ENCODE results near the gene PARG. TPM values are rescaled to one million over a fixed set of nuclear protein-coding genes. Genes with fewer than 3 reads are reported as not detected.
"Not testable (repeated sequence)": the region's sequence is repeated elsewhere in the genome, so short reads cannot be mapped to it uniquely, and the experiment has no call there.

Gene PARG
- total RNA-seq, 4 donors from 2014 or later = 9.7 to 30.8 (median 24.7) TPM

DNA sequence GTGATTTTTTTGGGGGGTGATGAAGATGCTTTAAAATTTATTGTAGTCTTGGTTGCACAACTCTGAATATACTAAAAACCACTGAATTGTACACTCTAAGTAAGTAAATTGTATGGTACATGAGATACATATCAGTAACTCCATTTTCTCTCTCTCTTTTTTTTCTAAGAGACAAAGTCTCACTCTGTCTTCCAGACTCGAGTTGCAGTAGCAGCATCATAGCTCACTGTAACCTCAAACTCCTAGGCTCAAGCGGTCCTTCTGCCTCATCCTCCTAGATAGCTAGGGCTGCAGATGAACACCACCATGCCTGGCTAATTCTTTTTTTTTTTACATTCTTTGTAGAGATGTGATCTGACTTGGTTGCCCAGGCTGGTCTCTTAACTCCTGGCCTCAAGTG is 6.9 kb upstream of the PARG start:
- intact Hi-C loops (cut with DNase I; ENCODE audit: low total_unique reads); H3K4me1 ChIP-seq; DNase-seq; H3K9me3 ChIP-seq; H3K27ac ChIP-seq; H3K36me3 ChIP-seq; in situ Hi-C loops (cut with MboI; ENCODE audit: low pct_ligation_motif_present in 1 of 4, low pct_unique_long_range_greater_than_20kb in 1 of 4, low sequenced_read_pairs in 3 of 4); H3K27me3 ChIP-seq; H3K4me3 ChIP-seq: not testable (repeated sequence)
- WGBS, 2 donors (ENCODE audit: low coverage in 1 of 2) = 86 to 96% methylated on average over 2 of the region's 2 CpGs

GRCh38 chr10:49948142-49948541 is 6.3 kb upstream of the PARG start:
- H3K36me3 ChIP-seq; H3K27ac ChIP-seq; H3K4me1 ChIP-seq; in situ Hi-C loops (cut with MboI; ENCODE audit: low pct_ligation_motif_present in 1 of 4, low pct_unique_long_range_greater_than_20kb in 1 of 4, low sequenced_read_pairs in 3 of 4); DNase-seq; H3K9me3 ChIP-seq; H3K4me3 ChIP-seq; intact Hi-C loops (cut with DNase I; ENCODE audit: low total_unique reads); H3K27me3 ChIP-seq: not testable (repeated sequence)
- WGBS, 2 donors (ENCODE audit: low coverage in 1 of 2) = 74 to 100% methylated on average over 1 of the region's 2 CpGs

DNA sequence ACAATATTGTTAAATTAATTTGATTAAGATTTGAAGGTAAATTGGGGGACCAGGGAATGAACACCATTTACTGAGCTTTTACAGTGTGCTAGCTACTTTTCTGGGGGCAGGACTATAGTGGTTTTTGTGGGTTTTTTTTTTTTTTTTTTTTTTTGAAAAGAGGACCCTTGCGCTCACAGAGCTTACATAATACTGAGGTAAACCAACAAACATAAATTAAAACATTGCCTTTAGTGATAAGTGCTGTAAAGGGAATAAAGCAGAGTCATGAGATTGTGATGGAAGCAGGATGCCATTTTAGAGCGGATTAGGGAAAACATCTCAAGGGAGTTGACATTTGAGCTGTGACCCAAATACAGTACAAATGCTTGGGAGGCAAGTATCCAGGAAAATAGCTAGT is 1.8 kb upstream of the PARG start:
- in situ Hi-C loops (cut with MboI; ENCODE audit: low pct_ligation_motif_present in 1 of 4, low pct_unique_long_range_greater_than_20kb in 1 of 4, low sequenced_read_pairs in 3 of 4) = not testable (repeated sequence)

DNA sequence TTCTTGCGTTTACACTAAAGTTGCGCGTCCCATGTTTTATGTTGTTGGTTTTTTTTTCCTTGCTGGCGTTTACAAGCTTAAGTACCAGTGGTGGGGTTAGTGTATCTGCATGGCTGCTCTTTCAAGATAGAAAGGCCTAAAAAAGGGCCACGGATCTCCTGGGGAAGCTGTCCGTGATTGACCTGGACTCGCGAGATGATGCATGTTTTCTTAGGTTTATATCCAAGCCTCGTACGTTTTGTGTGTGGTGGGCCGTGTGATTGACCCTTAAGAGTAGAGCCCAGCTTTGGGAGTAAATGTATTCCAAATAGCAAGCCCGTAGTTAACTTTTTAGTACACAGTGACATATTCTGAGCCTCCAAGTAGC is 495 bp upstream of the PARG start:
- Histone ChIP-seq H3K4me1 (peaks cover 10 to 20% (median 12%) of the 10 kb centered on the region in 4 donors), H3K27ac (peak overlapping the region; percentile 81 to 84 (median 82)), H3K4me3 (peak overlapping the region; percentile 42 to 91 (median 72))
- intact Hi-C loops (cut with DNase I; ENCODE audit: low total_unique reads); DNase-seq; H3K27me3 ChIP-seq; H3K9me3 ChIP-seq; H3K36me3 ChIP-seq; in situ Hi-C loops (cut with MboI; ENCODE audit: low pct_ligation_motif_present in 1 of 4, low pct_unique_long_range_greater_than_20kb in 1 of 4, low sequenced_read_pairs in 3 of 4): not testable (repeated sequence)
- WGBS, 2 donors (ENCODE audit: low coverage in 1 of 2) = 1 to 7% methylated on average over 6 to 12 of the region's 12 CpGs

More for the DNA sequence above, 1.8 kb upstream of the PARG start:
- intact Hi-C loops (cut with DNase I; ENCODE audit: low total_unique reads); H3K4me3 ChIP-seq; DNase-seq; H3K27me3 ChIP-seq; H3K27ac ChIP-seq; H3K36me3 ChIP-seq; H3K9me3 ChIP-seq: not testable (repeated sequence)
- WGBS, 2 donors (ENCODE audit: low coverage in 1 of 2) = 89 to 91% methylated on average over 2 of the region's 2 CpGs
- H3K4me1 ChIP-seq = peaks cover 10 to 20% (median 12%) of the 10 kb centered on the region in 4 donors

DNA sequence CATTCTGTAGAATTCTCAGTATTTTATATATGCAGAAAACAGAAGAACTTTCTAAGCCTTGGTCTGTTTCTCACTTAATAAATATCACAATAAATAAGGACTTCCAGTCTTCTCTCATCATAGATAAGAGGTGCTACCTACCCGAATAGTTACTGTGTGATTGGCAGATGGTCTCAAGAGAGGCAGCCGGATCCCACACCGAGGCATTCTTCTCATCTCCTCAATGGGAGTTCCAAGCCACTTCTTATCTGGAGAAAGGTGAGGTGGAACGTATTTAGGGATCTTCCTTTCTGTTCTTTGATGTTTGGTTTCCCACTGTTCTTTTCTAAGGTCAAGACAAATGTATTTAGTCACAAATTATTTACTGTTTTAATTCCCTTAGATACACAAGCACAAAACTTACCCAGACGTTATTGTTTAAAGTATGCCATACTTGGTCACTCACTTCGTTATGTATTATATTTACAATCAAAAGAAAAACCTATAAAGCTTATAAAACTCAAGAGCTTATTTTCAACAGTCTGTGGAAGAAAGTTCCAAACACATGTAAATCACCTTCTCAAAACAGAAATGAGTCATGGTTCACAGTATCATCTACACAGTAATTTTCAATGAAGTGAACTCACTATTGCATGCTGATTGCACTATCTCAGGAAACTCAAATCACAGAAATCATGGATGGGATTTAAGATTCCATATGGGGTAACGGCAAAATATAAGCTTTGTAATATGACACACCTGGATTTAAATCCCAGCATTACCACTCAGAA is 9.7 kb downstream of the PARG start:
- DNase-seq; H3K36me3 ChIP-seq; H3K9me3 ChIP-seq; H3K27ac ChIP-seq; intact Hi-C loops (cut with DNase I; ENCODE audit: low total_unique reads); H3K4me1 ChIP-seq; in situ Hi-C loops (cut with MboI; ENCODE audit: low pct_ligation_motif_present in 1 of 4, low pct_unique_long_range_greater_than_20kb in 1 of 4, low sequenced_read_pairs in 3 of 4); H3K27me3 ChIP-seq; H3K4me3 ChIP-seq: not testable (repeated sequence)
- 87 to 90% methylated on average over 5 to 7 of the region's 7 CpGs for WGBS, 2 donors (ENCODE audit: low coverage in 1 of 2)

DNA sequence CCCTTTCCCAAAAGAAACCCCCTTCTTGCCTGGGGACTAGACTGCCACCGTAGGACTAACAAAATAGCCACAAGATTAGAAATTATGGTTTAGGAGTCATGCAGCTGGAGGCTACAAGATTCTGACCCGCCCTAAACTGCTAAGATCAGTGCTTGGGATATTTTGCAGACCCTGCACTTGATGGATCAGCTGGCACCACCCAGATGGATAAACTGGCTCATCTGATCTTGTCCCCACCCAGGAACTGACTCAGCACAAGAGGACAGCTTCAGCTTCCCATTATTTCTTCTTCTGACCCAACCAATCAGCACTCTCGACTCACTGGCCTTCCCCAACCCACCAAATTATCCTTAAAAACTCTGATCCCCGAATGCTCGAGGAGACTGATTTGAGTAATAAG is 10.6 kb downstream of the PARG start:
- H3K27ac ChIP-seq; H3K27me3 ChIP-seq; H3K36me3 ChIP-seq; H3K9me3 ChIP-seq; intact Hi-C loops (cut with DNase I; ENCODE audit: low total_unique reads); H3K4me1 ChIP-seq; H3K4me3 ChIP-seq; DNase-seq; in situ Hi-C loops (cut with MboI; ENCODE audit: low pct_ligation_motif_present in 1 of 4, low pct_unique_long_range_greater_than_20kb in 1 of 4, low sequenced_read_pairs in 3 of 4): not testable (repeated sequence)
- WGBS, 2 donors (ENCODE audit: low coverage in 1 of 2) = 86 to 100% methylated on average over 2 to 5 of the region's 5 CpGs

DNA sequence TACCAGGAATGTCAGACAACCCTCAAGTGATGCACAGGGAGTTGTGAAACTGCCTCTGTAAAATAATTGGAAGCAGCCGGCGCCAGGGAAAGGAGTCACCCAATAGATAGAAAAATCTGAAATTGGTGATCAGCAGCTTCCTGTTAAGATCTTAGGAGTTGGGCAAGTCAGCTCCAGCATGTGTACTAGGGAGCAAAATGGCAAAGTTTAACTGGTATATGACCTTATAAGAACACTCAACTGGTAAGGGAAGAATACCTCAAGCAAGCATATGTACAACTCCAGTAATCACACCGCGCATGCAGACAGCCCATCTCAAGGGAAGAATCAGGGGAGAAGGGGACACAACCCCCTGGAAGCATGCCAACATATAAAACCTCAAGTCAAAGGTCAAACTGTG is 18.3 kb downstream of the PARG start:
- H3K27me3 ChIP-seq; H3K4me3 ChIP-seq; H3K36me3 ChIP-seq; H3K4me1 ChIP-seq; in situ Hi-C loops (cut with MboI; ENCODE audit: low pct_ligation_motif_present in 1 of 4, low pct_unique_long_range_greater_than_20kb in 1 of 4, low sequenced_read_pairs in 3 of 4); H3K27ac ChIP-seq; intact Hi-C loops (cut with DNase I; ENCODE audit: low total_unique reads); H3K9me3 ChIP-seq; DNase-seq: not testable (repeated sequence)
- WGBS, 2 donors (ENCODE audit: low coverage in 1 of 2) = 97% methylated on average over 4 of the region's 4 CpGs; no CpG with 5 or more reads in 1 of the 2 donors

- H3K27me3 ChIP-seq; H3K4me3 ChIP-seq; DNase-seq; H3K27ac ChIP-seq; H3K4me1 ChIP-seq; intact Hi-C loops (cut with DNase I; ENCODE audit: low total_unique reads); H3K9me3 ChIP-seq; H3K36me3 ChIP-seq; in situ Hi-C loops (cut with MboI; ENCODE audit: low pct_ligation_motif_present in 1 of 4, low pct_unique_long_range_greater_than_20kb in 1 of 4, low sequenced_read_pairs in 3 of 4): not testable (repeated sequence)
- WGBS, 2 donors (ENCODE audit: low coverage in 1 of 2) = 73 to 83% methylated on average over 4 of the region's 4 CpGs
Measured at GRCh38 chr10:49922041-49922440, 19.8 kb downstream of the PARG start.

DNA sequence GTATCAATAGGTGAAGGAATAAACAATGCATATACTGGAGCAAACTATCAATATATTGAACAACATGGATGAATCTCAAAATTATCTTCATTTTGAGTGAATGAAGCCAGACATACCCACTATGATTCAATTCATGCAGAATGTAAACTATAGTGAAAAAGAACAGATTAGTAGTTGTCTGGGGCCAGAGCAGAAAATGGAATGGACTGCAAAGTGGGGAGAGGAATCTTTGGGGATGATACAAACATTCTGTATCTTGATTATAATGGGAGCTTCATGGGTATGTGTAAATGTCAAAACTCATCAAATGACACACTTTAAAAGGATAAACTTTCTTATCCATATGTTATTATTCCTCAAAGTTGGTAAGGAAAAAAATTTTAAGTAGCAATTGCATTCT is 23.9 kb downstream of the PARG start:
- in situ Hi-C loops (cut with MboI; ENCODE audit: low pct_ligation_motif_present in 1 of 4, low pct_unique_long_range_greater_than_20kb in 1 of 4, low sequenced_read_pairs in 3 of 4) = not testable (repeated sequence)

DNA sequence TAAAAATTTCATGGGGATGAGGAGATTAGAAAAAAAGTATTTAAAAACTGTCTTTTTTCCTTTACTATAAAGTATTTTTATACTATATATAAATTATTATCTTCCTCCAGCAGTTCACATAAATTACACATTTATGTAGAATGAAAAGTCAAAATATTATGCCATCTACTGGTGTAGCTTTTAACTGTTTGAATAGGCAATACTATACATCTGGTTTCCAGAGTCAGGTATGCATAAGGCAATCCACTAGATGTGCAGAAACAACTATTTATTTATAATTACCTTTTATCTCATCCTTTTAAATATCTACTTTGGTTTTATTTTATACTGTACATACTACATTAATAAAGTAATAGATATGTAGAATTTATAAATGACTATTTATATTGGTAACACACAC is 25.4 kb downstream of the PARG start:
- H3K4me3 ChIP-seq; H3K4me1 ChIP-seq; H3K9me3 ChIP-seq; intact Hi-C loops (cut with DNase I; ENCODE audit: low total_unique reads); H3K36me3 ChIP-seq; DNase-seq; H3K27ac ChIP-seq; H3K27me3 ChIP-seq; in situ Hi-C loops (cut with MboI; ENCODE audit: low pct_ligation_motif_present in 1 of 4, low pct_unique_long_range_greater_than_20kb in 1 of 4, low sequenced_read_pairs in 3 of 4): not testable (repeated sequence)

More for the DNA sequence above, 23.9 kb downstream of the PARG start:
- H3K27me3 ChIP-seq; H3K27ac ChIP-seq; H3K4me3 ChIP-seq; H3K9me3 ChIP-seq; H3K4me1 ChIP-seq; H3K36me3 ChIP-seq; intact Hi-C loops (cut with DNase I; ENCODE audit: low total_unique reads); DNase-seq: not testable (repeated sequence)

GRCh38 chr10:49910295-49910694 is 31.5 kb downstream of the PARG start:
- H3K27me3 ChIP-seq; H3K36me3 ChIP-seq; H3K4me1 ChIP-seq; H3K27ac ChIP-seq; intact Hi-C loops (cut with DNase I; ENCODE audit: low total_unique reads); H3K9me3 ChIP-seq; DNase-seq; in situ Hi-C loops (cut with MboI; ENCODE audit: low pct_ligation_motif_present in 1 of 4, low pct_unique_long_range_greater_than_20kb in 1 of 4, low sequenced_read_pairs in 3 of 4); H3K4me3 ChIP-seq: not testable (repeated sequence)
- WGBS, 2 donors (ENCODE audit: low coverage in 1 of 2) = 100% methylated on average over 1 of the region's 1 CpG; no CpG with 5 or more reads in 1 of the 2 donors
